ENCODE data around the gene OXA1L. TPM values are rescaled to one million over a fixed set of nuclear protein-coding genes. Genes with fewer than 3 reads are reported as not detected.
A peak's percentile ranks its signal among the peaks of the same experiment; 100 is the strongest.
"Not testable (repeated sequence)": the region's sequence is repeated elsewhere in the genome, so short reads cannot be mapped to it uniquely, and the experiment has no call there.

The OXA1L gene
- total RNA-seq, 1 experiment from 2014 or later: 146 TPM

DNA sequence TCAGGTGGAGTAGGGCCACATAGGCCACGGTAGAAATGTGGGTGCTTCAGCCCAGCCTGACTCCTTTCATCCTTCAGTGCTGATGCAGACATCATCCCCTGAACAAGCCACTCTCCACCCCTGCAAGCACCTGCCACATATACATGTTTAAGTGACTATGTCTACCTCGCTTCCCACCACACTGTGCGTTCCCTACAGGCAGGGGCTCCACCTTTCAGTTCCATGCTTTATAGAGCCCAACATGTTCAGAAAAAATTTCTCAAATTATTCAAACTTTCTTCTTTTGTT, 37.1 kb downstream of the OXA1L start (continued):
- no peak for TF ChIP-seq RAD21 (IDR thresholded peaks at IDR 0.05; ENCODE audit: low read depth)

GRCh38 chr14:22805235-22805634, 38.7 kb downstream of the OXA1L start:
- H3K4me1 ChIP-seq (ENCODE audit: control insufficient read depth in 1 of 2, insufficient read depth in 2 of 2, low read length in 2 of 2): peaks cover 4 to 11% of the 10 kb centered on the region in 2 experiments; a peak in 3 of 4 replicates
- DNase-seq (ENCODE audit: low read depth, low spot score); H3K79me2 ChIP-seq (ENCODE audit: insufficient read depth, low read length); H3K4me3 ChIP-seq (replicated peaks in 1 of 2; ENCODE audit: low read depth in 1 of 2, low read length in 2 of 2); H3K9me2 ChIP-seq (ENCODE audit: insufficient read depth); H3K36me3 ChIP-seq (ENCODE audit: control insufficient read depth in 1 of 2, insufficient read depth in 2 of 2, low read length in 2 of 2); H3K9ac ChIP-seq (ENCODE audit: low read length); H3K27ac ChIP-seq (ENCODE audit: low read depth, low read length); RAD21 ChIA-PET (ENCODE audit: low non-redundant PET in 1 of 2, low total read pairs in 2 of 2, uncharacterized antibody in 2 of 2, unreplicated experiment in 2 of 2); POLR2A ChIA-PET; H3K27me3 ChIP-seq (ENCODE audit: insufficient read depth, low read length); intact Hi-C loops (cut with micrococcal nuclease); H4K20me1 ChIP-seq (ENCODE audit: insufficient read depth); BruUV-seq (replicated peaks); H3K4me2 ChIP-seq (ENCODE audit: low read length); ATAC-seq; H2AFZ ChIP-seq (ENCODE audit: low read depth, low read length, poor library complexity, severe bottlenecking); H3K9me3 ChIP-seq (ENCODE audit: control insufficient read depth in 1 of 2, insufficient read depth in 1 of 2, low read depth in 1 of 2, low read length in 2 of 2): not testable (repeated sequence)
- CTCF ChIA-PET: interaction anchor here (1.2 kb wide), 1 partner anchor 246 kb away, joined by 3 read pairs; no protein-coding TSS in a partner anchor

GRCh38 chr14:22807432-22808087, 41.1 kb downstream of the OXA1L start:
- ChIA-PET CTCF (interaction anchor here (0.7 to 1.2 kb wide), 3 partner anchors 12 to 48 kb away, joined by 3 to 4 read pairs (median 4); no protein-coding TSS in a partner anchor), POLR2A (no interaction called here), RAD21 (ENCODE audit: low non-redundant PET in 1 of 2, low total read pairs in 2 of 2, uncharacterized antibody in 2 of 2, unreplicated experiment in 2 of 2) (interaction anchor here in 1 of 2 experiments (1.1 kb wide), 1 partner anchor 15 kb away, joined by 3 read pairs; no protein-coding TSS in a partner anchor)
- Histone ChIP-seq H3K79me2 (ENCODE audit: insufficient read depth, low read length) (no peaks in the 10 kb centered on the region), H3K4me2 (ENCODE audit: low read length) (peak overlapping the region; percentile 31; the same call in 1 of the 2 replicates), H4K20me1 (ENCODE audit: insufficient read depth) (no peaks in the 10 kb centered on the region), H3K9me3 (ENCODE audit: control insufficient read depth in 1 of 2, insufficient read depth in 1 of 2, low read depth in 1 of 2, low read length in 2 of 2) (no peaks in the 10 kb centered on the region), H3K4me1 (ENCODE audit: control insufficient read depth in 1 of 2, insufficient read depth in 2 of 2, low read length in 2 of 2) (peaks cover 4 to 11% of the 10 kb centered on the region in 2 experiments; a peak in 3 of 4 replicates), H3K4me3 (replicated peaks in 1 of 2; ENCODE audit: low read depth in 1 of 2, low read length in 2 of 2) (no peak overlapping the region), H3K9ac (ENCODE audit: low read length) (no peak overlapping the region), H3K36me3 (ENCODE audit: control insufficient read depth in 1 of 2, insufficient read depth in 2 of 2, low read length in 2 of 2) (no peaks in the 10 kb centered on the region), H3K27ac (ENCODE audit: low read depth, low read length) (no peak overlapping the region), H2AFZ (ENCODE audit: low read depth, low read length, poor library complexity, severe bottlenecking) (peak overlapping the region; percentile 51), H3K27me3 (ENCODE audit: insufficient read depth, low read length) (no peaks in the 10 kb centered on the region), H3K9me2 (ENCODE audit: insufficient read depth) (no peaks in the 10 kb centered on the region)
- DNase-seq (ENCODE audit: low read depth, low spot score) (no peak), ATAC-seq (peak; percentile 60; the same call in 1 of the 2 replicates)
- intact Hi-C loops (cut with micrococcal nuclease): no loop called here
- no peak for TF ChIP-seq SRF (IDR thresholded peaks at IDR 0.05; ENCODE audit: low read depth)
- no peak for TF ChIP-seq POLR2A (IDR thresholded peaks at IDR 0.05; ENCODE audit: borderline replicate concordance, extremely low read depth, insufficient read depth, insufficient read length)
- BruUV-seq (replicated peaks): no TSS peak
